ENCODE data around the gene MCTP2.

DNA sequence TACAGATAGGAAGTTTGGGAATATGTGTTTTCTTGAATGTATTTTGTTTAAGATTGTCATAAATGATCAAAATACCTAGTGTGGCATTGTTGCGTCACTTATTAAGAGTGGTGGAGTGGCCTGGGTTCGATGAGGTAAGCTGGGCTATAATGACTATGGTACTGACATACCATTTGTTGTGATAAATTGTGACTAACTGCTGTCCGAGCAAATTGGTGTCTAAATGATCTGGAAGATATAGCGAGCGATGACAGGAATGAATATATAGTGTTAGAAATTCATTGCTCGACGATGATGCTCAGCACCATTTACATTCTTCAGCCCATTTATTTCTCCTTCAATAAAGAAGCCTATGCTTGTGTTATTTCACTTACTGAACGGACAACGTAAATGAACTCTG, 123.3 kb downstream of the MCTP2 start:
- TF ChIP-seq, protein P1, sequence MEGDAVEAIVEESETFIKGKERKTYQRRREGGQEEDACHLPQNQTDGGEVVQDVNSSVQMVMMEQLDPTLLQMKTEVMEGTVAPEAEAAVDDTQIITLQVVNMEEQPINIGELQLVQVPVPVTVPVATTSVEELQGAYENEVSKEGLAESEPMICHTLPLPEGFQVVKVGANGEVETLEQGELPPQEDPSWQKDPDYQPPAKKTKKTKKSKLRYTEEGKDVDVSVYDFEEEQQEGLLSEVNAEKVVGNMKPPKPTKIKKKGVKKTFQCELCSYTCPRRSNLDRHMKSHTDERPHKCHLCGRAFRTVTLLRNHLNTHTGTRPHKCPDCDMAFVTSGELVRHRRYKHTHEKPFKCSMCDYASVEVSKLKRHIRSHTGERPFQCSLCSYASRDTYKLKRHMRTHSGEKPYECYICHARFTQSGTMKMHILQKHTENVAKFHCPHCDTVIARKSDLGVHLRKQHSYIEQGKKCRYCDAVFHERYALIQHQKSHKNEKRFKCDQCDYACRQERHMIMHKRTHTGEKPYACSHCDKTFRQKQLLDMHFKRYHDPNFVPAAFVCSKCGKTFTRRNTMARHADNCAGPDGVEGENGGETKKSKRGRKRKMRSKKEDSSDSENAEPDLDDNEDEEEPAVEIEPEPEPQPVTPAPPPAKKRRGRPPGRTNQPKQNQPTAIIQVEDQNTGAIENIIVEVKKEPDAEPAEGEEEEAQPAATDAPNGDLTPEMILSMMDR (conservative IDR thresholded peaks at IDR 0.05; ENCODE audit: low read depth, low read length), result no peak
- TF ChIP-seq EZH2 (IDR thresholded peaks at IDR 0.05; ENCODE audit: borderline replicate concordance, low read depth, low read length, poor library complexity, severe bottlenecking), result no peak
